ENCODE results near the gene EFCAB6.

DNA sequence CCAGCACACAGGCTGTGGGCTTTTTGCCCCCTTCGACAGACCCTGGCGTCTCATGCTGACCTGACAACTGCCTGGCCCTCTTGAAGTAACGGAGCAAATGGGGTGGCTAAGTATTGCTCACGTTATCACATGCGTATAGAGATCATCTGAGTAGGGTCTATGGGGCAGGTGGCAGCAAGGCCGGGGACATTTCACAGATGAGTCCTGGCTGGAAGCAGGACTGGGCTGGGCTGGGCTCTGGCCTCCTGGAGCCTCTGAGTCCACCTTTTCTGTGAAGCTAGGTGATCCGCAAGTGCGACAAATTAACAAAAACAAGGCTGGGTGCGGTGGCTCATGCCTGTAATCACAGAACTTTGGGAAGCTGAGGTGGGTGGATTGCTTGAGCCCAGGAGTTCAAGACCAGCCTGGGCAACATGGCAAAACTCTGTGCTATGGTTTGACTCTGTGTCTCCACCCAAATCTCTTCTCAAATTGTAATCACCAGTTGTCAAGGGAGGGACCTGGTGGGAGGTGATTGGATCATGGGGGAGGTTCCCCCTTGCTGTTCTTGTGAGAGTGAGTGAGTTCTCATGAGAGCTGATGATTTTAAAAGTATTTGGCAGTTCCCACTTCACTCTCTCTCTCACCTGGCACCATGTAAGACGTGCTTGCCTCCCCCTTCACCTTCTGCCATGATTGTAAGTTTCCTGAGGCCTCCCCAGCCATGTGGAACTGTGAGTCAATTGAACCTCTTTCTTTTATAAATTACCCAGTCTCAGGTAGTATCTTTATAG is 278.3 kb downstream of the EFCAB6 start:
- TF ChIP-seq CTCF (IDR thresholded peaks at IDR 0.05) (no peak), POLR2A (IDR thresholded peaks at IDR 0.05) (no peak)

Measured in Peyer's patch (tissue), 4 donors.